Measurements from ENCODE around the gene GIGYF1. TPM values are rescaled to one million over a fixed set of nuclear protein-coding genes. Genes with fewer than 3 reads are reported as not detected.
"Not testable (repeated sequence)": the region's sequence is repeated elsewhere in the genome, so short reads cannot be mapped to it uniquely, and the experiment has no call there.

The GIGYF1 gene
- polyA plus RNA-seq, 5 donors, result 30.4 to 52.9 (median 42.0) TPM

GRCh38 chr7:100673302-100673941, 20.6 kb downstream of the GIGYF1 start, which contains the start of gene GNB2:
Gene GNB2, plus strand, starts transcription at chr7:100673740. Its CDS starts 2,526 bp downstream, at chr7:100676266.
- DNase-seq, result peak; percentile 99

GRCh38 chr7:100671353-100672327, 22.4 kb downstream of the GIGYF1 start:
- DNase-seq, result no peak

GRCh38 chr7:100670074-100670473, 24.0 kb downstream of the GIGYF1 start:
- DNase-seq, result no peak

- DNase-seq, result not testable (repeated sequence)
These were observed 24.9 kb downstream of the GIGYF1 start for GRCh38 chr7:100669106-100669505.

- no peak for DNase-seq
These were observed 26.0 kb downstream of the GIGYF1 start for GRCh38 chr7:100668069-100668449.

DNA sequence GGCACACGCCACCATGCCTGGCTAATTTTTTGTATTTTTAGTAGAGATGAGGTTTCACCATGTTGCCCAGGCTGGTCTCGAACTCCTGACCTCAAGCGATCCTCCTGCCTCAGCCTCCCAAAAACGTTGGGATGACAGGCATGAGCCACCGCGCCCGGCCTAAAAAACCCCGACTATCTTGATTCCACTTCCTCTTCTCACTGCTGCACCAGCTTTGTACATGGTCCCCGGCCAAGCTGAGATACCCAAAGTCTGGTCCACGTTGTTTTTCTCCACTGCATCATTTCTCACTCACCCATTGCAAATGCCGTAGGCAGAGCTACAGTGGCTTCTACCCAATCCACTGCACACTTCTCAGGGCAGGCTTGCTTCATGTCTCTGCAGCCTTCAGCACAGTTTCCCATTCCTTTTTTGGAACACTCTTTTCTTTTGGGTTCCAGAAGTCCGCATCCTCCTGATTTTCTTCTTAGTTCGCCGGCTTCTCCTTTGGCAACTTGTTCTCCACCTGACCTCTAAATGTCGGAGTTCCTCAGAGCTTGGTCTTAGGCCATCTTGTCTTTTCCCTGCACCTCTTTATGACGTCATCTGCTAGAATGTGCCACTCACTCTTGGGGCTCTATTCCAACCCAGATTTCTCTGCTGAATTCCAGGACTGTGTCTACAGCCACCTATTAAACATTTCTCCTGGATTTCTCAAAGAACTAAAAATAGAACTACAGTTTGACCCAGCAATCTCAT, 26.6 kb downstream of the GIGYF1 start:
- DNase-seq, result no peak

DNA sequence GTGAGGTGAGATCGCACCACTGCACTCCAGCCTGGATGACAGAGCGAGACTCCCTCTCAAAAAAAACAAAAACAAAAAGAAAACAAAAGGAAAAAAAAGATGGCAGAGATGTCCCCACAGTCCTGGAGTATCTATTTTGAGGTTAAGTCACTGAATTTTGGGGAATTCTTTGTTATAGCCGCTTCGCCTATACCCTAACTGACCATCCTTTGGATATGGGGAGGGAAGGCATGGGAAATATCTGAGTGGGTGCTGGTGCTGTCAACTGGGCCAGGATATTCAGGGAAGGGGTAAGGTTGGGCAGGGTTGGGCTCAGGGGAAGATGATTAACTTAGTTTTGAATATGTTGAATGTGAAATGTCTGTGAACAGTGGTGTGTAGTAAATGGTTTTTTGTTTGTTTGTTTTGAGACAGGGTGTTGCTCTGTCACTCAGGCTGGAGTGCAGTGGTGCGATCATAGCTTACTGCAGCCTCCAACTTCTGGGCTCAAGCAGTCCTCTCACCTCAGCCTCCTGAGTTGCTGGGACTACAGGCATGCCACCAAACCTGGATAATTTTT, 28.8 kb downstream of the GIGYF1 start:
- DNase-seq, result no peak

DNA sequence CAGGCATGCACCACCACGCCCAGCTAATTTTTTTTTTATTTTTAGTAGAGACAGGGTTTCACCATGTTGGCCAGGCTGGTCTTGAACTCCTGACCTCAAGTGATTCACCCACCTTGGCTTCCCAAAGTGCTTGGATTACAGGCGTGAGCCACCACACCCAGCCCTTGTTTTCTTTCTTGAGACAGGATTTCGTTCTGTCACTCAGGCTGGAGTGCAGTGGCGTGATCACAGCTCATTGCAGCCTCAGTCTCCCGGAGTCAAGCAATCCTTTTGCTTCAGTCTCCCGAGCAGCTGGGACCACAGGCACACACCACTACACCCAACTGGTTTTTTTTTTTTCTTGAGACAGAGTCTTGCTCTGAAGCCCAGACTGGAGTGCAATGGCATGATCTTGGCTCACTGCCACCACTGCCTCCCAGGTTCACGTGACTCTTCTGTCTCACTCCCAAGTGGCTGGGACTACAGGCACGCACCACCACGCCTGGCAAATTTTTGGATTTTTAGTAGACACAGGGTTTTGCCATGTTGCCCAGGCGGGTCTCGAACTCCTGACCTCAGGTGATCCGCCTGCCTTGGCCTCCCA, 31.8 kb downstream of the GIGYF1 start:
- DNase-seq, result not testable (repeated sequence)

GRCh38 chr7:100655908-100656674, 38.0 kb downstream of the GIGYF1 start, which contains the start of gene ACTL6B:
Gene ACTL6B, minus strand, starts transcription at chr7:100656448. Its CDS starts 94 bp downstream, at chr7:100656354.
- peak in 1 of 2 donors; percentile 26 for DNase-seq

- no peak for DNase-seq
These were observed 38.9 kb downstream of the GIGYF1 start for GRCh38 chr7:100654908-100655831.

DNA sequence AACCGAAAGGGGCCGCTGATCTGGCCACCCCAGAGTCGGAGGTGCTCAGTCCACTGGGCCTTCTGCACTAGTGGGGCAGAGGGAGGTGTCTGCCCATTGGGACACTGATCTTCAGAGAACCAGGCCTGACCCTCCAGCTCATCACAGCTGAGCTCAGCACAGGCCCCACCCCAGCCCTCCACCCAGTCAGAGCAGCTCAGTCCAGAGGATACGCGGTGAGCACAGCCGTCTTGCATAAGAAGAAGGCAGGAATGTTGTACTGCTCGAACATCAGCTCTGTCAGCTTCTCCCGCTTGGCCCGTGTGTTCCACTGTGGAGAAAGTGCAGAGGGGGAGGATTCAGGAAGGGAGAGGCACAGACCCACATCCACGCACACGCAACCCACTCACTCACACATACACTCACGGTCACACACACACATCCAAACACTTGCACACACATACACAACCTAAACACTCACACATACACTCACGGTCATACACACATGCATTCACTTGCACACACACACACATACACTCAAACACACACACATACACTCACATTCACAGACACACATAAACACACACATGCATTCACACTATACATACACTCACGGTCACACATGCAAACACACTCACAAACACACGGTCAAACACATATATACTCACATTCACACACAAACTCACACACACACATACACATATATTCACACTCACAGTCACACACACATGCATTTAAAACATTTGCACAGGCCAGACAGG, 44.1 kb downstream of the GIGYF1 start:
- no peak for DNase-seq

DNA sequence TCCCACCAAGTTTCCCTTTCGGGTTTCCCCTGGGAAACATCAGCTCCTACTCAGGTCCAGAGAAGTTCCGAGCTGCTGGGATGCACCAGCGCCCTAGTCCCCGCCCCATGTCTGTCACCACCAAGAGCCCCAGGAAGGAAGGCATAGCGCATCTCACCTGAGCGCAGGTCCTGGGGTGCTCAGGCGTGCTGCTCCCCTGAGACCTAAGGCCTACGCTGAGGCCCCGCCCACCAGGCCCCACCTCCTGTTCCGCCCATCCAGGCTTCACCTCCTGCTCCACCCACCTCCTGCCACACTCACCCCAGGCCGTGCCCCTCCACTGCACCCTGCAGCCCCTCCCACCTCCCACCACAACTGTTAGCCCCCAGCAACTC, 51.5 kb downstream of the GIGYF1 start:
- DNase-seq, result no peak

DNA sequence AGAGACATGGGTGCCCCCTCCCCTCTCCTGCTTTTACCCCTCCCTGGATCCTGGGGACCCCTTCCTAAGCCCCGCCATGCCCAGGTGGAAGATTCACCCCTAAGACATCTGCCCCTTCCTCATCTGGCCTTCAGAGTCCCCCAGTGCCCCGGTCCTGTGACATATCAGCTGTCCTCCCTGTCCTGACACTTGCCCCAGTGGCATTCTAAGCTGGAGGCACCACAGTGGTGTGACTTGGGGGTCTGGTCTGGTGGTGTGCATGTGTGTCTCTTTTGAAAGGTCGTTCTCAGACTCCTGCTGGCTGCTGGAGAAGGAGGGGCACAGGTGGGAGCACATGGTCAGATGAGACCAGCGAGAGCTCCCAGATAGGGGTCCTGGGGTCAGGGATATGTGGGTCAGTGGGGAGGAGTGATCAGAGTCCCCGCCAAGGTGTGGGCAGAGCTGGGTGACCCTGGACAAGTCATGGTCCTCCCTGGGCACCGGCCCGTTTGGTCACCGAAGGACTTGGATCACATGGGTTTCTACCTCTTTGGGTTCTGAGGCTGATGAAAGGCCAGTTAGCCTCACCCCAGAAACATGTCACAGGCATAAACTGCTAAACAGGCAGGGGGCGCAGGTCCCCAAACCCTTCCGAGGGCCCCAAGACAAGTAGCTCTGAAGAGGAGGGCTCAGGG, 52.1 kb downstream of the GIGYF1 start:
- DNase-seq, result no peak

DNA sequence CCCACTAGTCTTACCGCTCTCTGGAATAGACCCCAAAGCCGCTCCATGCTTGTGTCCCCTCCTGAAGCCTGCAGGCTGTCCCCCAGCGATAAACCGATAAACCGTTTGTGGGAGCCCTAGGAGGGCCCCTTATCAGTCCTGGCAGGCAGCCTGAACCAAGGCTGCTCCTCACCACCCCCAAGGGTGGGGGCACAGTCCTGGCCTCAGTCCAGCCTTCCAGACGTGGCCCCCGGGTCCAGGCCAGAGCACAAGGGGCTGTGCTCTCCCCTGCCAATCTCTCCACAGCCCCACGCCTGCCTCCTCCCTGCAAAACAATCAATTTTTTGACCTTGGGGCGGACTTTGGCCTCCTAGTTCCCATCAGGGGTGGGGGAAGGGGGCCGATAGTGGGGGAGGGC, 52.6 kb downstream of the GIGYF1 start, which contains the start of gene TFR2:
Gene TFR2, minus strand, starts transcription at position 90 of the 397 bp plus-strand sequence. Its CDS starts 43 bp downstream, at position 47.
- DNase-seq, result no peak

- no peak for DNase-seq
These were observed 53.3 kb downstream of the GIGYF1 start for GRCh38 chr7:100640517-100641440.

DNA sequence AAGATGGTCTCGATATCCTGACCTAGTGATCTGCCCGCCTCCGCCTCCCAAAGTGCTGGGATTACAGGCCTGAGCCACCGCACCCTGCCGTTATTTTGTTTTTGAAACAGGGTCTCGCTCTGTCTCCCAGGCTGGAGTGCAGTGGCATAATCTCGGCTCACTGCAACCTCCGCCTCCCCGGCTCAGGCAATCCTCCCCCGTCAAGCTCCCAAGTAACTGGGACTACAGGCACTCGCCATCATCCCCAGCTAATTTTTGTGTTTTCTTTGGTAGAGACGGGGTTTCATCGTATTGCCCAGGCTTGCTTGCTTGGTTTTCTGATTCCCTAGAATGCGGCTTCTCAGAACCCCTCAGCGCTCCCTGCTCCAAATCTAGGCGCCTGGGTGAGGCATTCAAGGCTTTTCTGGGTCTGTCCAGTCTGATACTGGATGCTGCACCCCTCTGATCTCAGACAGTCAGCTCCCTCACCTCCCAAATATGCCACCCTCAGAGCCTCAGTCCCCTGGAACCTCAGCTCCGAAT, 54.0 kb downstream of the GIGYF1 start:
- no peak for DNase-seq
